IMR-90 (cell line): ENCODE data around the gene RPTOR. TPM values are rescaled to one million over a fixed set of nuclear protein-coding genes. Genes with fewer than 3 reads are reported as not detected.

Experiments
- ATAC-seq: fragments of 200-7000 bp; cut with Tn5 transposase; 2 replicates; pipeline ENCODE4 v1.9.1; 2020; ENCODE audit warnings: low read depth, mild to moderate bottlenecking, moderate library complexity
- BruUV-seq: library from RNA; stranded (reverse); fragments of 400-500 nt; replicated peaks from 2 replicates; lab custom pipeline; 2021; lab: Mats Ljungman, UMichigan
- CTCF ChIA-PET: fragments of 300-600 bp; formaldehyde crosslinking; extraction: SDS; loops from one replicate; lab custom pipeline; 2021; ENCODE audit warnings: antibody characterized with exemption; lab: Yijun Ruan, JAX
- POLR2A ChIA-PET: fragments of 300-600 bp; sonication (Branson Sonifier 250); formaldehyde crosslinking; loops from one replicate; lab custom pipeline; 2022; ENCODE audit warnings: antibody characterized with exemption; ENCODE audit not compliant: unreplicated experiment; lab: Charles Lee
- DNase-seq: peaks from one replicate; pipeline ENCODE4 v3.0.0; 2013
- H2AFZ ChIP-seq: replicated peaks from 2 replicates; pipeline ENCODE3; 2013; ENCODE audit warnings: low read length, mild to moderate bottlenecking; ENCODE audit not compliant: poor library complexity
- H2AK5ac ChIP-seq: 2 replicates; pipeline ENCODE4 v1.6.1; 2013; ENCODE audit warnings: low read depth, low read length, inconsistent platforms
- H2AK9ac ChIP-seq: replicated peaks from 2 replicates; pipeline ENCODE3; 2013; ENCODE audit warnings: mild to moderate bottlenecking, low read depth, low read length, moderate library complexity; ENCODE audit not compliant: poor library complexity
- H2BK120ac ChIP-seq: 2 replicates; pipeline ENCODE4 v1.6.1; 2013; ENCODE audit warnings: low read depth, low read length, inconsistent platforms
- H2BK15ac ChIP-seq: 3 replicates; pipeline ENCODE4 v1.6.1; 2013; ENCODE audit warnings: low read depth, low read length, inconsistent platforms
- H2BK20ac ChIP-seq: 2 replicates; pipeline ENCODE4 v1.6.1; 2013; ENCODE audit warnings: low read depth, mild to moderate bottlenecking, inconsistent platforms, low read length, moderate library complexity
- H2BK5ac ChIP-seq: 2 replicates; pipeline ENCODE4 v1.6.1; 2013; ENCODE audit warnings: mild to moderate bottlenecking, low read depth, low read length, inconsistent platforms; ENCODE audit not compliant: poor library complexity, severe bottlenecking
- H3K14ac ChIP-seq: replicated peaks from 2 replicates; pipeline ENCODE4 v1.6.1; 2013; ENCODE audit warnings: low read depth, low read length, inconsistent platforms
- H3K18ac ChIP-seq: 2 replicates; pipeline ENCODE4 v1.6.1; 2013; ENCODE audit warnings: low read depth, low read length, control low read depth
- H3K23ac ChIP-seq: 2 replicates; pipeline ENCODE4 v1.6.1; 2013; ENCODE audit warnings: low read depth, low read length, inconsistent platforms
- H3K27ac ChIP-seq: 2 replicates; pipeline ENCODE4 v1.5.1; 2013; ENCODE audit warnings: mild to moderate bottlenecking, control low read depth, low read length; ENCODE audit not compliant: insufficient read depth
- H3K27me3 ChIP-seq: 2 replicates; pipeline ENCODE4 v1.6.1; 2013; ENCODE audit warnings: low read length; ENCODE audit not compliant: control insufficient read depth, insufficient read depth
- H3K36me3 ChIP-seq: 2 replicates; pipeline ENCODE4 v1.6.1; 2013; ENCODE audit warnings: low read length, mixed read lengths; ENCODE audit not compliant: control insufficient read depth, insufficient read depth
- H3K4ac ChIP-seq: 2 replicates; pipeline ENCODE4 v1.6.1; 2013; ENCODE audit warnings: low read depth, low read length, inconsistent platforms
- H3K4me1 ChIP-seq: 2 replicates; pipeline ENCODE4 v1.6.1; 2013; ENCODE audit warnings: low read length, mixed read lengths; ENCODE audit not compliant: control insufficient read depth, insufficient read depth
- H3K4me2 ChIP-seq: 2 replicates; pipeline ENCODE4 v1.6.1; 2013; ENCODE audit warnings: low read depth, mild to moderate bottlenecking, control low read depth, low read length, moderate library complexity
- H3K4me3 ChIP-seq: 2 replicates; pipeline ENCODE4 v1.5.1; 2013; ENCODE audit warnings: low read depth, mild to moderate bottlenecking, control low read depth, low read length, moderate library complexity; ENCODE audit not compliant: insufficient read depth
- H3K56ac ChIP-seq: 2 replicates; pipeline ENCODE4 v1.6.1; 2013; ENCODE audit warnings: low read length, inconsistent platforms; ENCODE audit not compliant: insufficient read depth; ENCODE audit errors: extremely low read depth
- H3K79me1 ChIP-seq, 2 experiments: 2 replicates each; pipeline ENCODE4 v1.6.1; 2013; ENCODE audit warnings: low read length in 2 of 2, inconsistent platforms in 1 of 2, low read depth in 1 of 2
- H3K9ac ChIP-seq: 2 replicates; pipeline ENCODE4 v1.6.1; 2013; ENCODE audit warnings: low read depth, low read length, control low read depth
- H3K9me1 ChIP-seq: 2 replicates; pipeline ENCODE4 v1.6.1; 2013; ENCODE audit warnings: low read length, inconsistent platforms; ENCODE audit not compliant: insufficient read depth
- H3K9me3 ChIP-seq: 2 replicates; pipeline ENCODE4 v1.6.1; 2013; ENCODE audit warnings: low read length; ENCODE audit not compliant: control insufficient read depth, insufficient read depth
- H4K20me1 ChIP-seq: 2 replicates; pipeline ENCODE4 v1.6.1; 2013; ENCODE audit warnings: low read length, inconsistent platforms; ENCODE audit not compliant: insufficient read depth
- H4K5ac ChIP-seq: 2 replicates; pipeline ENCODE4 v1.6.1; 2013; ENCODE audit warnings: mild to moderate bottlenecking, low read depth, low read length, control low read depth
- H4K8ac ChIP-seq, 2 experiments: 2 replicates each; pipeline ENCODE4 v1.6.1; 2013; ENCODE audit warnings: low read depth in 2 of 2, low read length in 2 of 2, control low read depth in 1 of 2, inconsistent platforms in 1 of 2
- H4K91ac ChIP-seq: 2 replicates; pipeline ENCODE4 v1.6.1; 2013; ENCODE audit warnings: low read depth, low read length, inconsistent platforms; ENCODE audit not compliant: insufficient read depth
- BHLHE40 ChIP-seq: fragments of 150-350 bp; IDR thresholded peaks from 2 replicates; pipeline ENCODE4 v1.6.1; 2016; ENCODE audit warnings: mild to moderate bottlenecking, low read depth, low read length
- FOS ChIP-seq: fragments of 150-350 bp; IDR thresholded peaks from 2 replicates; pipeline ENCODE4 v1.6.1; 2016; ENCODE audit warnings: low read depth, low read length
- MAFK ChIP-seq: IDR thresholded peaks from 2 replicates; pipeline ENCODE4 v1.6.1; 2012; ENCODE audit warnings: low read depth, low read length, improper control_type of control experiment
- MXI1 ChIP-seq: IDR thresholded peaks from 2 replicates; pipeline ENCODE4 v1.6.1; 2012; ENCODE audit warnings: low read depth, mild to moderate bottlenecking, low read length, moderate library complexity, borderline replicate concordance
- POLR2A ChIP-seq: IDR thresholded peaks from 2 replicates; pipeline ENCODE4 v1.6.1; 2012; ENCODE audit warnings: mild to moderate bottlenecking, low read depth, low read length
- RAD21 ChIP-seq: IDR thresholded peaks from 2 replicates; pipeline ENCODE4 v1.6.1; 2012; ENCODE audit warnings: low read length, improper control_type of control experiment
- RCOR1 ChIP-seq: IDR thresholded peaks from 2 replicates; pipeline ENCODE4 v1.6.1; 2012; ENCODE audit warnings: mild to moderate bottlenecking, low read length, improper control_type of control experiment; ENCODE audit not compliant: insufficient replicate concordance
- RFX5 ChIP-seq: IDR thresholded peaks from 2 replicates; pipeline ENCODE4 v1.8.0; 2012; ENCODE audit warnings: low read depth, mild to moderate bottlenecking, low read length, moderate library complexity
- WGBS, 2 experiments: methylation state at CpG; one replicate each; pipeline versions ENCODE4 v1.1.5 to v1.1.7; 2013; ENCODE audit warnings: missing lambda C conversion rate in 2 of 2; ENCODE audit not compliant: insufficient read length in 1 of 2; ENCODE audit errors: extremely low coverage in 2 of 2; 5-methylcytosine and 5-hydroxymethylcytosine counted together
- dilution Hi-C: fragments of 300-500 bp; cut with HindIII; formaldehyde crosslinking; loops from one replicate; pipeline ENCODE4 v1.14.3; 2018; ENCODE audit warnings: low sequenced_read_pairs; ENCODE audit not compliant: unreplicated experiment
- in situ Hi-C: fragments of 300-500 bp; cut with MboI; formaldehyde crosslinking; loops from 3 replicates; pipeline ENCODE4 v1.14.3; 2019; ENCODE audit warnings: low sequenced_read_pairs, inconsistent platforms, mixed read lengths
- intact Hi-C: fragments of 100-400 bp; cut with micrococcal nuclease; formaldehyde crosslinking; loops from 2 replicates; pipeline ENCODE4 v1.10.0; 2022
- polyA plus RNA-seq, 3 experiments: library from polyadenylated mRNA; depleted of rRNA; stranded (reverse); fragments of >200 nt; gene quantifications; 2 replicates each; pipeline ENCODE4 v1.2.3, GENCODE V29; 2012; ENCODE audit warnings: low replicate concordance in 1 of 3
- total RNA-seq: library from RNA; depleted of rRNA; stranded (reverse); fragments of >200 nt; gene quantifications from 2 replicates; pipeline ENCODE4 v1.2.3, GENCODE V29; 2012

RPTOR gene
- total and polyA plus RNA-seq, 2 of the 4 experiments (the other 2 are of a cell fraction), result 10.8 to 14.7 TPM

- in situ Hi-C loops, result no loop called here
- BruUV-seq, result no TSS peak
- Histone ChIP-seq H2BK20ac (no peak overlapping the region), H3K27me3 (no peaks in the 10 kb centered on the region), H2BK15ac (no peak overlapping the region), H3K4me1 (no peaks in the 10 kb centered on the region), H2BK5ac (no peak overlapping the region), H4K91ac (no peak overlapping the region), H3K4me2 (no peak overlapping the region), H4K20me1 (no peaks in the 10 kb centered on the region), H3K18ac (no peak overlapping the region), H3K4me3 (no peak overlapping the region), H3K79me1 (peaks cover 29 to 52% of the 10 kb centered on the region in 2 experiments), H3K9me3 (no peaks in the 10 kb centered on the region), H2AK5ac (no peak overlapping the region), H4K5ac (no peak overlapping the region), H2AK9ac (no peak overlapping the region), H3K9ac (no peak overlapping the region), H2AFZ (no peak overlapping the region), H3K36me3 (peaks cover 16% of the 10 kb centered on the region; the same call in 1 of the 2 replicates), H3K4ac (no peak overlapping the region), H2BK120ac (no peak overlapping the region), H3K9me1 (no peaks in the 10 kb centered on the region), H3K14ac (no peak overlapping the region), H3K27ac (no peak overlapping the region), H4K8ac (no peak overlapping the region), H3K56ac (no peak overlapping the region), H3K23ac (no peak overlapping the region)
- no peak for TF ChIP-seq MXI1
- TF ChIP-seq POLR2A, result no peak
- no peak for TF ChIP-seq RFX5
- no peak for TF ChIP-seq RAD21
- TF ChIP-seq BHLHE40, result no peak
- no peak for TF ChIP-seq FOS
- TF ChIP-seq RCOR1, result no peak
- TF ChIP-seq MAFK, result no peak
- intact Hi-C loops, result no loop called here
- POLR2A ChIA-PET, result no interaction called here
- 93% methylated on average over 3 of the region's 8 CpGs; no CpG with 5 or more reads in 1 of the 2 experiments for WGBS, 2 experiments
- CTCF ChIA-PET, result no interaction called here
- DNase-seq (no peak), ATAC-seq (no peak)
- dilution Hi-C loops, result no loop called here
These were observed 168.0 kb downstream of the RPTOR start for GRCh38 chr17:80712606-80713005.
